GM20000 (cell line): ENCODE data around the gene SLC38A5.
"Not testable (repeated sequence)": the region's sequence is repeated elsewhere in the genome, so short reads cannot be mapped to it uniquely, and the experiment has no call there.

ENCODE experiments used
- DNase-seq: peaks from one replicate; pipeline ENCODE4 v3.0.0; 2012; ENCODE audit warnings: low spot score
- TF ChIP-seq, protein P1 (sequence below): IDR thresholded peaks from 2 replicates; pipeline ENCODE4 v1.5.1; 2012; ENCODE audit warnings: mild to moderate bottlenecking, control low read depth; ENCODE audit errors: extremely low read depth, missing control alignments

Gene SLC38A5

DNA sequence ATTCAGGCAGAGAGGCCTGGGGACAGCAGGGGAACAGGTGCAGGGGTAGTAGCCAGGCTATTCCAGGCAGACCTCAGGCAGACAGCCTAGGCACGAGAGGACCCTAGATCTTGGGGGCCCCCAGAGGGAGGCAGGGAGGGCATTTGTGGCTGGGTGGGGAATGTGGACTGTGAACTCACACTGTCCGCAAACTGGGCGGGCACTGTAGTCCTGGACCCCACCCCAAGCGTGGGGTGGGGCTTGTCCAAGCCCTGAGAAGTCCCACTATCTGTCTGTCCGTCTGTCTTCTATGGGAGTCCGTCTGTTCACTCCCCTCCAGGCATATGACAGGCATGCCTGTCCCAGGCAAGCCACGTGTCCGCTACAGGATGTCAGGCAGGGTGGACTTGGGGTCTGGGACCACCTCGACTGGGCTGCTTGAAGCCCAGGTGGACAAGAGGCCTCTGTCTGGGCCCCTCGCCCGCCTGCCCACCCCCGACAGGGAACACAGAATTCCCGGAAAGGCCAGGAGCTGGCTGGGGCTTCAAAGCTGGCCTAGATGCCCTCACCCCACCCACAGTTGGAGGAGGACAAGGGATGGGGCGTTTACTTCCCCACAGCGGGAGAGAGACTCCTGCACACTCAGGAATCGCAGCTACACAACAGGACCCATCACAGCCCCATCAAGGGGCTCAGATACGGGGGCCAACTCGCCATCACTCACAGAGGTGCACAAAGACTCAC lies at the start of gene SLC38A5:
Gene SLC38A5 (minus strand): TSS at position 151 of the 723 bp plus-strand sequence. CDS start 2,336 bp downstream, outside the sequence.
- no peak for DNase-seq
- TF ChIP-seq, protein P1, sequence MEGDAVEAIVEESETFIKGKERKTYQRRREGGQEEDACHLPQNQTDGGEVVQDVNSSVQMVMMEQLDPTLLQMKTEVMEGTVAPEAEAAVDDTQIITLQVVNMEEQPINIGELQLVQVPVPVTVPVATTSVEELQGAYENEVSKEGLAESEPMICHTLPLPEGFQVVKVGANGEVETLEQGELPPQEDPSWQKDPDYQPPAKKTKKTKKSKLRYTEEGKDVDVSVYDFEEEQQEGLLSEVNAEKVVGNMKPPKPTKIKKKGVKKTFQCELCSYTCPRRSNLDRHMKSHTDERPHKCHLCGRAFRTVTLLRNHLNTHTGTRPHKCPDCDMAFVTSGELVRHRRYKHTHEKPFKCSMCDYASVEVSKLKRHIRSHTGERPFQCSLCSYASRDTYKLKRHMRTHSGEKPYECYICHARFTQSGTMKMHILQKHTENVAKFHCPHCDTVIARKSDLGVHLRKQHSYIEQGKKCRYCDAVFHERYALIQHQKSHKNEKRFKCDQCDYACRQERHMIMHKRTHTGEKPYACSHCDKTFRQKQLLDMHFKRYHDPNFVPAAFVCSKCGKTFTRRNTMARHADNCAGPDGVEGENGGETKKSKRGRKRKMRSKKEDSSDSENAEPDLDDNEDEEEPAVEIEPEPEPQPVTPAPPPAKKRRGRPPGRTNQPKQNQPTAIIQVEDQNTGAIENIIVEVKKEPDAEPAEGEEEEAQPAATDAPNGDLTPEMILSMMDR = no peak

- DNase-seq = not testable (repeated sequence)
Measured at GRCh38 chrX:48519481-48519880, 49.4 kb upstream of the SLC38A5 start.

DNA sequence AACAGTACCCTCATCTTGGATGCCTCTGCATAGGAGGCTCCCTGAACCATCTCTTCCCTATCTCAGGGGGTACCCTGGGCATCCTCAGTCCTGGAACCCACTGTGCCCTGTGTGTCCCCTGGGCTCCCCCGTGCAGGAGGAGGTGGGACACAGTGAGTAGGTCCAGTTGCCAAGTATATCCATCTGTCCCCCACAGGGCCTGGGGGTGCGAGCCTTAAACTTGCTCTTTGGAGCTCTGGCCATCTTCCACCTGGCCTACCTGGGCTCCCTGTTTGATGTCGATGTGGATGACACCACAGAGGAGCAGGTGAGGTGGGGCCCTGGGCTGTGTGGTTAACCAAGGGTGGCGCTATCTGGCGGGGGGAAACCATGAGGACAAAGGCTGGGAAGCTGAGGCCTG lies 46.9 kb upstream of the SLC38A5 start:
- DNase-seq = no peak

DNA sequence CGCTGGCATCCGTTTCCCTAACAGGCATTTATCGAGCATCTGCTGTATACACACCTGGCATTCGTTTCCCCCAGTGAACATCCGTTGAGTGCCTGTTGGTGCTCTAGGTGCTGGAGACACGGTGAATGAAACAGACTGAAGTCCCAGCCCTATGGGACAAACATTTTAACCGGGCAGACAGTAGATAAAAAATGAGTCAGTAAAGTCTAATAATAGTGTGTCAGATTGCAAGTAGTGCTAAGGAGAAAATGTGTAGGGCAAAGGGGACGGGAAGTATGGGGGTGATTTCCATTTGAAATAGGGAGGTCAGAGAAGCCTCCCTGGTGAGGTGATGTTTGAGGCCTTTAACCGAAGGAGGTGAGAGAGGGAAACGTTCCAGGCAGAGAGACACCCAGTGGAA lies 46.2 kb upstream of the SLC38A5 start:
- no peak for DNase-seq
- TF ChIP-seq, protein P1 = no peak

More for the DNA sequence above, 46.9 kb upstream of the SLC38A5 start:
- TF ChIP-seq, protein P1 = no peak

GRCh38 chrX:48515842-48516241 lies 45.8 kb upstream of the SLC38A5 start:
- no peak for DNase-seq
- TF ChIP-seq, protein P1 = no peak

DNA sequence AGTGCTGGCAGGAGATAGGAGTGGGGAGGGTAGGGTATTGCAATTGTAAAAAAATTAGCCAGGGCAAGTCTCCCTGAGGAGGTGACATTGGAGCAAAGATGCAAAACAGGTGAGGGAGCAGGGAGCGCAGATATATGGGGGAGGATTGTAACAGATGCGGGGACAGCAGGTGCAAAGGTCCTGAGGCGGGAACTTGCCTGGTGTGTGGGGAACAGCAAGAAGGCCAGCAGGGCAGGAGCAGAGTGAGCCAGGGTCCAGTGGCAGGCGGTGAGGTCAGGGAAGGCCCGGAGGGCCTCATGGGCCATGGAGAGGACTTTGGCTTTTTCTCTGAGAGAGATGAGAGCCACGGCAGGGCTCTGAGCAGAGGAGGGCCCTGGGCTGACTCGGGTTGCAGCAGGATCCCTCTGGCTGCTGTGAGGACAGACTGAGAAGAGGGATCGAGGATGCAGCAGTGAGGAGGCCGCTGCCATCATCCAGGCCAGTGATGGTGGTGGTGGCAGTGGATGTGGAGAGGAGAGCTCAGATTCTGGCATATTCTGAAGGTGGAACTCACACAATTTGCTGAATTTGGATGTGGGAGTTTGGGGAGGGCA lies 44.9 kb upstream of the SLC38A5 start:
- no peak for DNase-seq
- TF ChIP-seq, protein P1 = no peak

DNA sequence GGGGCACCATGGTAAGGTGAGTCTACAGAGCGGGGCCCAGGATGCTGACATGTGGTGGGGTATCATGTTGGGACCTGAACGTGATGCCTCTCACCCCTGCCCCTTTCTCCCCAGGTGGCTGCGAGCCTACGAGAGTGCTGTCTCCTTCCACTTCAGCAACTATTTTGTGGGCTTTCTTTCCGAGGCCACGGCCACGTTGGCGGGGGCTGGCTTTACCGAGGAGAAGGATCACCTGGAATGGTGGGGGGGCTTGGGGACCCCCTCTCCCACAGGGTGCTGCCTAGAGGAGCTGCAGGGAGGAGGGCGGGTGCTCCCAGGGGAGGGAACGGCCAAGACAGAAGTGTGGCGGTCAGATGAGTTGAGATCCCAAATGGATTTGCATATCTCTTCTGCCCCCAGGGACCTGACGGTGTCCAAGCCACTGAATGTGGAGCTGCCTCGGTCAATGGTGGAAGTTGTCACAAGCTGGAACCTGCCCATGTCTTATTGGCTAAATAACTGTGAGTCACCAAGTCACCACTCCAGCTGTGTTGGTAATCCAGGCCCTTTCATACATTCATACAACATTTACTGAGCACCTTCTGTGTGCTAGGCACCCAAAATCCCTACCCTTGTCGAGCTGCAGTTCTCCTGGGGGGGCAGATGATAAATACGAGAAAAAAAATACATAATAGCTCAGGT lies 44.2 kb upstream of the SLC38A5 start:
- DNase-seq = no peak
- TF ChIP-seq, protein P1 = no peak
